Prostate gland (tissue), 2 donors: Measurements from ENCODE around the gene TSPAN32.

Source experiments
- POLR2A ChIP-seq: fragments of 450-650 bp; IDR thresholded peaks from one replicate; pipeline ENCODE4 v1.6.1; 2016; ENCODE audit warnings: antibody characterized with exemption, mild to moderate bottlenecking
- POLR2AphosphoS5 ChIP-seq: sonication (generic); formaldehyde crosslinking; IDR thresholded peaks from one replicate; pipeline ENCODE4 v1.6.1; 2017; ENCODE audit warnings: antibody characterized with exemption
- TF ChIP-seq, protein P1 (sequence below), 4 experiments: fragments of 200-600 bp in 2 of 4; fragments of 450-650 bp in 2 of 4; sonication (generic) in 2 of 4; IDR thresholded peaks; 1 replicate in 3 of 4; 2 replicates in 1 of 4; pipeline ENCODE4 v1.5.1; 2016 to 2019; ENCODE audit warnings: antibody characterized with exemption in 4 of 4, mild to moderate bottlenecking in 2 of 4, moderate library complexity in 2 of 4

DNA sequence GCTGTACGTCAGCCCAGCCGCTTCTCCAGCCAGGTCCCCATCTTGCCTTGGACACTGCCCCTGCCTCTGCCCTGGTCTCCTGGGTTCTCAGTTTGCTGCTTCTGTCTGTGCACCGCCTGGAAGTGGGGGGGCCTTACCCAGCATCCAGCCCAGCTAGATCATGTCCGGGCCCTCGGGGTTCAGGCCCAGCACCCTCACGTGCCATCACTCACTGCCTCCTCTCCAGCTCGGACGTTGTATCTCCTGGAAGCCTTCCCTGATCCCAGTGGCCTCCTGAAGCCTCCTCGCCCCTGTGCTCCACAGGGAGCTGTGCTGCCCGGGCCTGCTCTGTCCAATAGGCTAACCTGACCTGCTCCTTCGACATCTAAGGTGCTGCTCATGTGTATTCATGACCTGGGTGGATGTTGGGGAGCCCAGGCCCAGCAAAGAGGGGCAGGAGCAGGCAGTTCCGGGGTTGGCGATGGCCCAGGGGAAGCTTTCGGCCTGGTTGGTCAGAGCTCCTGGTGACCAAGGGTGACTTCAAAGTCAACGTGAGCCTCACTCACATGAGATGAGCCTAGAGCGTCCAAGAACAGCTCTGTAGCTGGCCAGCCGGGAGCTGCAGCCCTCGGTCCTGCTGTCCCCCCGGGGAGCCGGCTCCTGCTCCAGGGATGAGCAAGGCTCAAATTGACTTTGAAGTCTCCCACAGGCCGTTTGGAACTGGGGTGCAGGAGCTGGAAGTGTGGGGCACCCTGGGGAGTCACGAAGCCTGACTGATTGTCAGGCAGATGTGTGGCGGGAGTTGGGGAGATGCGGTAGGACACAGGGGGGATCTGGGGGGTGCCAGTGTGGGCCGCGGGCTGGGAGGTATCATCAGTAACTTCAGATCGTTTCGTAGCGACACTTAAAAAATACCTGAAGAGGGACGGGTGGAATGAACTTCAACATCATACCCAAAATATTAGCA is 26.2 kb upstream of the TSPAN32 start:
- TF ChIP-seq, protein P1, sequence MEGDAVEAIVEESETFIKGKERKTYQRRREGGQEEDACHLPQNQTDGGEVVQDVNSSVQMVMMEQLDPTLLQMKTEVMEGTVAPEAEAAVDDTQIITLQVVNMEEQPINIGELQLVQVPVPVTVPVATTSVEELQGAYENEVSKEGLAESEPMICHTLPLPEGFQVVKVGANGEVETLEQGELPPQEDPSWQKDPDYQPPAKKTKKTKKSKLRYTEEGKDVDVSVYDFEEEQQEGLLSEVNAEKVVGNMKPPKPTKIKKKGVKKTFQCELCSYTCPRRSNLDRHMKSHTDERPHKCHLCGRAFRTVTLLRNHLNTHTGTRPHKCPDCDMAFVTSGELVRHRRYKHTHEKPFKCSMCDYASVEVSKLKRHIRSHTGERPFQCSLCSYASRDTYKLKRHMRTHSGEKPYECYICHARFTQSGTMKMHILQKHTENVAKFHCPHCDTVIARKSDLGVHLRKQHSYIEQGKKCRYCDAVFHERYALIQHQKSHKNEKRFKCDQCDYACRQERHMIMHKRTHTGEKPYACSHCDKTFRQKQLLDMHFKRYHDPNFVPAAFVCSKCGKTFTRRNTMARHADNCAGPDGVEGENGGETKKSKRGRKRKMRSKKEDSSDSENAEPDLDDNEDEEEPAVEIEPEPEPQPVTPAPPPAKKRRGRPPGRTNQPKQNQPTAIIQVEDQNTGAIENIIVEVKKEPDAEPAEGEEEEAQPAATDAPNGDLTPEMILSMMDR (IDR thresholded peaks at IDR 0.05) = no peak
- no peak for TF ChIP-seq POLR2A
- no peak for TF ChIP-seq POLR2AphosphoS5
